Measurements from ENCODE around the gene FARS2. TPM values are rescaled to one million over a fixed set of nuclear protein-coding genes. Genes with fewer than 3 reads are reported as not detected.
"Not testable (repeated sequence)": the region's sequence is repeated elsewhere in the genome, so short reads cannot be mapped to it uniquely, and the experiment has no call there.

FARS2 gene
- total RNA-seq, 5 donors from 2014 or later (not counting 1 experiment from before 2014, with no cell fraction given) = 17.9 to 24.2 (median 20.3) TPM

DNA sequence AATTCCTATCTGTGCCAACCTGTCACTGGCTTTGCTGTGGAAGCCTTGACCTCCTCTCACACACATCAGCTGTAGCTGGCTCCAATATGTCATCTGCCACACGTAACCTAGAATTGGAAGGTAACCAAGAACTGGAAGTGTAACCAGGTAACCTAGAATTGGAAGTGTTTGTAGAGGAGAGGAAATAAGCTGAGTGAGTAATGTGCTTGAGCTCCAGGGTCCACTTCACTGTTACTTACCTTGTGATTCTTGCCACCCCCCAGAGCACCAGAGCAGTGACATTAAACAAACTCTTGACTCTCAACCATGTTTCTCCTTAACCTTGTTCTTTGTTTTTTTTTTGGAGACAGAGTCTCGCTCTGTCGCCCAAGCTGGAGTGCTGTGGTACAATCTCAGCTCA is 394.9 kb downstream of the FARS2 start:
- H3K9me3 ChIP-seq = no peaks in the 10 kb centered on the region
- H3K4me3 ChIP-seq (ENCODE audit: control insufficient read depth in 1 of 2, extremely low read depth in 1 of 2, low read length in 1 of 2) = no peak overlapping the region
- POLR2A ChIA-PET = interaction anchor here in 1 of 2 donors (0.7 kb wide), 1 partner anchor 24 kb away, joined by 3 read pairs; no protein-coding TSS in a partner anchor
- Mint-ChIP-seq H3K9me3 (peaks cover 0 to 3% (median 0%) of the 10 kb centered on the region in 3 donors), H3K27ac (no peak overlapping the region), H3K4me3 (no peak overlapping the region), H3K27me3 (no peaks in the 10 kb centered on the region), H3K4me1 (peaks cover 3 to 8% (median 5%) of the 10 kb centered on the region in 3 donors), H3K36me3 (peaks cover 72% of the 10 kb centered on the region)
- no peak for DNase-seq
- peaks cover 2 to 9% of the 10 kb centered on the region in 2 donors for H3K36me3 ChIP-seq (ENCODE audit: control insufficient read depth in 2 of 2, extremely low read depth in 1 of 2, insufficient read depth in 1 of 2, low read length in 1 of 2)
- H3K27me3 ChIP-seq (replicated peaks in 1 of 2; ENCODE audit: control insufficient read depth in 2 of 2, extremely low read depth in 1 of 2, insufficient read depth in 2 of 2, low read length in 1 of 2) = no peaks in the 10 kb centered on the region
- no peaks in the 10 kb centered on the region for H3K4me1 ChIP-seq (ENCODE audit: control insufficient read depth in 1 of 2, extremely low read depth in 1 of 2, insufficient read depth in 2 of 2, low read length in 2 of 2)
- no peak overlapping the region for H3K27ac ChIP-seq (ENCODE audit: low read length)
- CTCF ChIA-PET = no interaction called here
- no peak for ATAC-seq (replicated peaks in 1 of 4)
- no CpG with 5 or more reads among the region's 3 CpGs for WGBS (ENCODE audit: insufficient coverage)

DNA sequence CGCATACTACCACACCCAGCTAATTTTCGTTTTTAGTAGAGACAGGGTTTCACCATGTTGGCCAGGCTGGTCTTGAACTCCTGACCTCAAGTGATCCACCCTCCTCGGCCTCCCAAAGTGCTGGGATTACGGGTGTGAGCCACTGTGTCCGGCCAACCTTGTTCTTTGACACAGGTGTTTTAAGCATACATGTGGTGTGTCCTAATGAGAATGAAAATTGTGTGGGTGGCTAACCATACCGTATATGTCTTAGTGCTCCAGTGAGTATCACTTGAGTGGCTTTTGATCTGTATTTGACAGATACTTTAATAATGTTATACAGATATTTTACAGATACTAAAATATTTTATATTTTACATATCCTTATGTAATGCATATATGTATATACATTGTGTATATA is 395.4 kb downstream of the FARS2 start:
- H3K9me3 ChIP-seq; H3K27ac Mint-ChIP-seq; H3K27me3 Mint-ChIP-seq; H3K9me3 Mint-ChIP-seq; H3K4me3 ChIP-seq (ENCODE audit: control insufficient read depth in 1 of 2, extremely low read depth in 1 of 2, low read length in 1 of 2); H3K4me1 ChIP-seq (ENCODE audit: control insufficient read depth in 1 of 2, extremely low read depth in 1 of 2, insufficient read depth in 2 of 2, low read length in 2 of 2); POLR2A ChIA-PET; CTCF ChIA-PET; H3K27me3 ChIP-seq (replicated peaks in 1 of 2; ENCODE audit: control insufficient read depth in 2 of 2, extremely low read depth in 1 of 2, insufficient read depth in 2 of 2, low read length in 1 of 2); ATAC-seq (replicated peaks in 1 of 4); DNase-seq; H3K27ac ChIP-seq (ENCODE audit: low read length); H3K36me3 ChIP-seq (ENCODE audit: control insufficient read depth in 2 of 2, extremely low read depth in 1 of 2, insufficient read depth in 1 of 2, low read length in 1 of 2); H3K4me3 Mint-ChIP-seq: not testable (repeated sequence)
- Mint-ChIP-seq H3K36me3 (peaks cover 71% of the 10 kb centered on the region), H3K4me1 (peaks cover 6 to 11% (median 10%) of the 10 kb centered on the region in 3 donors)
- no CpG with 5 or more reads among the region's 6 CpGs for WGBS (ENCODE audit: insufficient coverage)

DNA sequence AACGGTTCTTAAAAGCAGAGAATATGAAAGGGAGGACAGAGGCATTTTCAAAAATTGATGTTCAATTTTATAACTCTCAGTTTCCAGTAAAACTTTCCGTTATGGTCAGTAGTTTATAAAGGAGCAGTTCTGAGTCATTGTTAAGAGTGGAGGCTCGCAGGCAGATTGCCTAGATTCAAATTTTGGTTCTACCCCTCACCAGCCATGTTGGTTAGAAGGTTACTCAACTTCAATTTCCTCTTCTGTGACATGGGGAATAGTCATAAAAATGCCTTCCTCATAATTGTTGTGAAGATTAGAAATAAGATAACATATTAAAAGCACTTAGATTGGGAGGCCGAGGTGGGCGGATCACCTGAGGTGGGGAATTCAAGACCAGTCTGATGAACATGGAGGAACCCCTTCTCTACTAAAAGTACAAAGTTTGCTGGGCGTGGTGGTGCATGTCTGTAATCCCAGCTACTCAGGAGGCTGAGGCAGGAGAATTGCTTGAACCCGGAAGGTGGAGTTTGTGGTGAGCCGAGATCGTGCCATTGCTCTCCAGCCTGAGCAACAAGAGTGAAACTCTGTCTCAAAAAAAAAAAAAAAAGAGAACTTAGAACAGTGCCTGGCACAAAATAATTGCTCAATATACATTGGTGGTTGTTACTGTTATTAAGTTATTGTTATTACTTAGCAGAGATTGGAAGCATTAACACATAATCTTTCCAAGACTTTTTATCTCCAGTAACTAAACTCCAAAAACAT is 396.5 kb downstream of the FARS2 start:
- Mint-ChIP-seq H3K27ac (no peak overlapping the region), H3K4me1 (peaks cover 10 to 14% (median 11%) of the 10 kb centered on the region in 3 donors), H3K27me3 (no peaks in the 10 kb centered on the region), H3K4me3 (no peak overlapping the region), H3K9me3 (peaks cover 0 to 4% (median 0%) of the 10 kb centered on the region in 3 donors), H3K36me3 (peaks cover 63% of the 10 kb centered on the region)
- Histone ChIP-seq H3K4me3 (ENCODE audit: control insufficient read depth in 1 of 2, extremely low read depth in 1 of 2, low read length in 1 of 2) (no peak overlapping the region), H3K9me3 (no peaks in the 10 kb centered on the region), H3K4me1 (ENCODE audit: control insufficient read depth in 1 of 2, extremely low read depth in 1 of 2, insufficient read depth in 2 of 2, low read length in 2 of 2) (no peaks in the 10 kb centered on the region), H3K27ac (ENCODE audit: low read length) (no peak overlapping the region), H3K36me3 (ENCODE audit: control insufficient read depth in 2 of 2, extremely low read depth in 1 of 2, insufficient read depth in 1 of 2, low read length in 1 of 2) (peaks cover 2 to 9% of the 10 kb centered on the region in 2 donors), H3K27me3 (replicated peaks in 1 of 2; ENCODE audit: control insufficient read depth in 2 of 2, extremely low read depth in 1 of 2, insufficient read depth in 2 of 2, low read length in 1 of 2) (no peaks in the 10 kb centered on the region)
- ATAC-seq (replicated peaks in 1 of 4) (no peak), DNase-seq (no peak)
- ChIA-PET CTCF (interaction anchor here in 1 of 2 donors (0.7 kb wide), 2 partner anchors 89 to 768 kb away, joined by 3 to 5 read pairs; no protein-coding TSS in a partner anchor), POLR2A (no interaction called here)
- no CpG with 5 or more reads among the region's 9 CpGs for WGBS (ENCODE audit: insufficient coverage)

DNA sequence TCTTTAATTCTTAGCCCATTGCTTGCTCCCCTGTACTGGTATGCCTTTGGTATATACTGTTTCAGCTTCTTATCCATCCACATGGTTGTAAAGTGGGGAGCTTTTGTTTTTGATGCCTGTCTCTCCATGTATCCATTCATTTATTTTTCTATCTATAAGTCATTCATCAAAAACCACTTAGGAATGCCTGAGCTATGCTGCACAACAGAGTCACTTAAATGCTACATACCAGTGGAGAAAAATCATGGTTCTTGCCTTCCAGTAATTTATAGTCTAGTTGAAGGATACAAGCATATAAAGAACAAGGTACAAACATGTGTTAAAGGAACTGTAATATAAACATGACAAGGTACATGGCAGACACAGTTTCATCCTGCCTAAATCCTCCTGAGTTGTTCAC is 398.2 kb downstream of the FARS2 start:
- Mint-ChIP-seq H3K4me1 (peaks cover 23 to 29% (median 26%) of the 10 kb centered on the region in 3 donors), H3K27ac (no peak overlapping the region), H3K9me3 (peaks cover 0 to 4% (median 0%) of the 10 kb centered on the region in 3 donors), H3K27me3 (no peaks in the 10 kb centered on the region), H3K36me3 (peaks cover 48% of the 10 kb centered on the region), H3K4me3 (no peak overlapping the region)
- Histone ChIP-seq H3K27ac (ENCODE audit: low read length) (no peak overlapping the region), H3K36me3 (ENCODE audit: control insufficient read depth in 2 of 2, extremely low read depth in 1 of 2, insufficient read depth in 1 of 2, low read length in 1 of 2) (peaks cover 0 to 4% of the 10 kb centered on the region in 2 donors), H3K27me3 (replicated peaks in 1 of 2; ENCODE audit: control insufficient read depth in 2 of 2, extremely low read depth in 1 of 2, insufficient read depth in 2 of 2, low read length in 1 of 2) (no peaks in the 10 kb centered on the region), H3K4me3 (ENCODE audit: control insufficient read depth in 1 of 2, extremely low read depth in 1 of 2, low read length in 1 of 2) (no peak overlapping the region), H3K4me1 (ENCODE audit: control insufficient read depth in 1 of 2, extremely low read depth in 1 of 2, insufficient read depth in 2 of 2, low read length in 2 of 2) (peaks cover 7 to 9% of the 10 kb centered on the region in 2 experiments), H3K9me3 (no peaks in the 10 kb centered on the region)
- ATAC-seq (replicated peaks in 1 of 4) (no peak), DNase-seq (no peak)
- POLR2A ChIA-PET = interaction anchor here in 1 of 2 donors (0.7 kb wide), 1 partner anchor 42 kb away, joined by 3 read pairs; no protein-coding TSS in a partner anchor
- CTCF ChIA-PET = no interaction called here

DNA sequence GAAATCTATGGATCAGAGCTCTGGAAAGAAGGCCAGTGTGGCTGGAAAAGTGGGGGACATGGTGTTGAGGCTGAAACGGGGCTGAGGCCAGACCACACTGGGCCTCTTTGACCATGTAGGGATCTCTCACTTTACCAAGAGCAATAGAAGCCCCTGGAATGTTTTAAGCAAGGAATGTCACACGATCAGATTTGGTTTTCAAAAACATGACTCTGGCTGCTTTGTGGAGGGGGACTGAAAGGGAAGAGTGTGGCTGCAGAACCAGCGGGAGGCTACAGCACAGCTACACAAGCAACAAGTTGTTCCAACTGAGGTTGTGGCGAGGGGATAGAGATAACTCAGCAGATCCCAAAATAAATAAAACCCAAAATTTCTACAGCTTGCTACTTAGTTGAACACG is 399.5 kb downstream of the FARS2 start:
- ATAC-seq (replicated peaks in 1 of 4) (no peak), DNase-seq (no peak)
- H3K36me3 Mint-ChIP-seq = peaks cover 36% of the 10 kb centered on the region
- Histone ChIP-seq H3K9me3 (no peaks in the 10 kb centered on the region), H3K27me3 (replicated peaks in 1 of 2; ENCODE audit: control insufficient read depth in 2 of 2, extremely low read depth in 1 of 2, insufficient read depth in 2 of 2, low read length in 1 of 2) (no peaks in the 10 kb centered on the region), H3K4me1 (ENCODE audit: control insufficient read depth in 1 of 2, extremely low read depth in 1 of 2, insufficient read depth in 2 of 2, low read length in 2 of 2) (peaks cover 18 to 20% of the 10 kb centered on the region in 2 experiments), H3K36me3 (ENCODE audit: control insufficient read depth in 2 of 2, extremely low read depth in 1 of 2, insufficient read depth in 1 of 2, low read length in 1 of 2) (peaks cover 0 to 2% of the 10 kb centered on the region in 2 donors), H3K4me3 (ENCODE audit: control insufficient read depth in 1 of 2, extremely low read depth in 1 of 2, low read length in 1 of 2) (no peak overlapping the region), H3K27ac (ENCODE audit: low read length) (no peak overlapping the region)
- no peak overlapping the region for H3K4me3 Mint-ChIP-seq
- CTCF ChIA-PET = no interaction called here
- POLR2A ChIA-PET = no interaction called here
- no peaks in the 10 kb centered on the region for H3K27me3 Mint-ChIP-seq
- peaks cover 0 to 4% (median 0%) of the 10 kb centered on the region in 3 donors for H3K9me3 Mint-ChIP-seq
- no peak overlapping the region for H3K27ac Mint-ChIP-seq
- peaks cover 36 to 42% (median 39%) of the 10 kb centered on the region in 3 donors for H3K4me1 Mint-ChIP-seq
- WGBS (ENCODE audit: insufficient coverage) = 50% methylated on average over 2 of the region's 5 CpGs

DNA sequence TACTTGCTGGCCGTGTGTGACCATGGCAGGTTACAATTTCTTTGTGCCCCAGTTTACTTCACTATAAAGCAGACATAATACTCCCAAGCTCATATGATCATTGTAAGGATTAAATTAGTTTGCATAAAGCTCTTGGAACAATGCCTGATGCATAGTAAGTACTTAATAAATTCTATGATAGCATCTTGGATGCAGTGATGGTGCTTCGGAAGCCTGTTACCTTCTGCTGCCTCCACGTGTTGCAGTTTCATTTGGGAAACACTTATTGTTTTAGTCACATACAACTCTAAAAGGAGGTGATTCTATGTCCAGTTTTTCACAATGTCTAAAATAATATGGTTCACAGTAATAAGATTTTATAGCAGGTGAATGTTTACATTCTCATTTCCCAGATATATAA is 401.5 kb downstream of the FARS2 start:
- H3K27ac Mint-ChIP-seq = peak overlapping the region in 1 of 2 donors; percentile 79
- no CpG with 5 or more reads among the region's 3 CpGs for WGBS (ENCODE audit: insufficient coverage)
- H3K9me3 ChIP-seq = no peaks in the 10 kb centered on the region
- peaks cover 23% of the 10 kb centered on the region for H3K36me3 Mint-ChIP-seq
- H3K27me3 ChIP-seq (replicated peaks in 1 of 2; ENCODE audit: control insufficient read depth in 2 of 2, extremely low read depth in 1 of 2, insufficient read depth in 2 of 2, low read length in 1 of 2) = no peaks in the 10 kb centered on the region
- H3K27ac ChIP-seq (ENCODE audit: low read length) = no peak overlapping the region
- H3K36me3 ChIP-seq (ENCODE audit: control insufficient read depth in 2 of 2, extremely low read depth in 1 of 2, insufficient read depth in 1 of 2, low read length in 1 of 2) = no peaks in the 10 kb centered on the region
- ChIA-PET POLR2A (no interaction called here), CTCF (no interaction called here)
- ATAC-seq (replicated peaks in 1 of 4) (no peak), DNase-seq (no peak)
- peaks cover 53 to 58% (median 56%) of the 10 kb centered on the region in 3 donors for H3K4me1 Mint-ChIP-seq
- H3K27me3 Mint-ChIP-seq = no peaks in the 10 kb centered on the region
- peaks cover 34% of the 10 kb centered on the region in 2 experiments for H3K4me1 ChIP-seq (ENCODE audit: control insufficient read depth in 1 of 2, extremely low read depth in 1 of 2, insufficient read depth in 2 of 2, low read length in 2 of 2)
- peaks cover 0 to 4% (median 0%) of the 10 kb centered on the region in 3 donors for H3K9me3 Mint-ChIP-seq
- H3K4me3 Mint-ChIP-seq = no peak overlapping the region
- no peak overlapping the region for H3K4me3 ChIP-seq (ENCODE audit: control insufficient read depth in 1 of 2, extremely low read depth in 1 of 2, low read length in 1 of 2)
